ENCODE results near the gene PHLPP1. TPM values are rescaled to one million over a fixed set of nuclear protein-coding genes. Genes with fewer than 3 reads are reported as not detected.

The PHLPP1 gene
- total and polyA plus RNA-seq, 12 donors: 13.8 to 61.6 (median 37.8) TPM

- TF ChIP-seq POLR2A (IDR thresholded peaks at IDR 0.05) (no peak), CTCF (IDR thresholded peaks at IDR 0.05) (no peak)
- Histone ChIP-seq H3K4me1 (replicated peaks in 1 of 2) (no peaks in the 10 kb centered on the region), H3K9me3 (replicated peaks in 1 of 3) (no peaks in the 10 kb centered on the region), H3K36me3 (replicated peaks in 1 of 2) (no peaks in the 10 kb centered on the region), H3K27ac (no peak overlapping the region), H3K4me3 (no peak overlapping the region), H3K27me3 (no peaks in the 10 kb centered on the region)
- intact Hi-C loops (cut with DNase I): no loop called here
- WGBS, 4 donors: 85 to 95% (median 88%) methylated on average over 6 of the region's 6 CpGs
- no peak for DNase-seq
Observed at GRCh38 chr18:62894681-62895390, 179.5 kb downstream of the PHLPP1 start.

- H3K4me3 ChIP-seq: no peak overlapping the region
- H3K4me1 ChIP-seq (replicated peaks in 1 of 2): no peaks in the 10 kb centered on the region
- no peak for DNase-seq
- TF ChIP-seq CTCF (IDR thresholded peaks at IDR 0.05): no peak
- TF ChIP-seq POLR2A (IDR thresholded peaks at IDR 0.05): no peak
- no peak overlapping the region for H3K27ac ChIP-seq
- intact Hi-C loops (cut with DNase I): no loop called here
- no peaks in the 10 kb centered on the region for H3K36me3 ChIP-seq (replicated peaks in 1 of 2)
- 76 to 92% (median 86%) methylated on average over 1 of the region's 1 CpG for WGBS, 4 donors
- no peaks in the 10 kb centered on the region for H3K27me3 ChIP-seq
- no peaks in the 10 kb centered on the region for H3K9me3 ChIP-seq (replicated peaks in 1 of 3)
Observed at GRCh38 chr18:62897153-62897552, 181.8 kb downstream of the PHLPP1 start.

- DNase-seq: no peak
- H3K4me1 ChIP-seq (replicated peaks in 1 of 2): no peaks in the 10 kb centered on the region
- TF ChIP-seq CTCF (IDR thresholded peaks at IDR 0.05): no peak
- no peak for TF ChIP-seq POLR2A (IDR thresholded peaks at IDR 0.05)
- no peak overlapping the region for H3K4me3 ChIP-seq
- H3K27ac ChIP-seq: no peak overlapping the region
- H3K9me3 ChIP-seq (replicated peaks in 1 of 3): no peaks in the 10 kb centered on the region
- 83 to 96% (median 92%) methylated on average over 2 of the region's 2 CpGs for WGBS, 4 donors
- peaks cover 0 to 3% of the 10 kb centered on the region in 2 donors for H3K36me3 ChIP-seq (replicated peaks in 1 of 2)
- intact Hi-C loops (cut with DNase I): no loop called here
- no peaks in the 10 kb centered on the region for H3K27me3 ChIP-seq
Observed at GRCh38 chr18:62898359-62898758, 183.0 kb downstream of the PHLPP1 start.

GRCh38 chr18:62899534-62899933 lies 184.2 kb downstream of the PHLPP1 start:
- intact Hi-C loops (cut with DNase I): no loop called here
- Histone ChIP-seq H3K4me1 (replicated peaks in 1 of 2) (no peaks in the 10 kb centered on the region), H3K36me3 (replicated peaks in 1 of 2) (peaks cover 0 to 3% of the 10 kb centered on the region in 2 donors), H3K27me3 (no peaks in the 10 kb centered on the region), H3K4me3 (no peak overlapping the region), H3K27ac (no peak overlapping the region), H3K9me3 (replicated peaks in 1 of 3) (no peaks in the 10 kb centered on the region)
- no peak for TF ChIP-seq CTCF (IDR thresholded peaks at IDR 0.05)
- TF ChIP-seq POLR2A (IDR thresholded peaks at IDR 0.05): no peak
- 90 to 96% (median 95%) methylated on average over 5 of the region's 5 CpGs for WGBS, 4 donors
- no peak for DNase-seq
